ENCODE results near the gene MACROD1.

- TF ChIP-seq CTCF (IDR thresholded peaks at IDR 0.05) (no peak), EP300 (IDR thresholded peaks at IDR 0.05) (no peak), POLR2A (IDR thresholded peaks at IDR 0.05) (no peak)
These were observed 151.6 kb downstream of the MACROD1 start for GRCh38 chr11:64014356-64014755.
